ENCODE data around the gene SCN2B.

- TF ChIP-seq POLR2AphosphoS5 (IDR thresholded peaks at IDR 0.05) (no peak), POLR2A (IDR thresholded peaks at IDR 0.05) (no peak)
- TF ChIP-seq, protein P1, sequence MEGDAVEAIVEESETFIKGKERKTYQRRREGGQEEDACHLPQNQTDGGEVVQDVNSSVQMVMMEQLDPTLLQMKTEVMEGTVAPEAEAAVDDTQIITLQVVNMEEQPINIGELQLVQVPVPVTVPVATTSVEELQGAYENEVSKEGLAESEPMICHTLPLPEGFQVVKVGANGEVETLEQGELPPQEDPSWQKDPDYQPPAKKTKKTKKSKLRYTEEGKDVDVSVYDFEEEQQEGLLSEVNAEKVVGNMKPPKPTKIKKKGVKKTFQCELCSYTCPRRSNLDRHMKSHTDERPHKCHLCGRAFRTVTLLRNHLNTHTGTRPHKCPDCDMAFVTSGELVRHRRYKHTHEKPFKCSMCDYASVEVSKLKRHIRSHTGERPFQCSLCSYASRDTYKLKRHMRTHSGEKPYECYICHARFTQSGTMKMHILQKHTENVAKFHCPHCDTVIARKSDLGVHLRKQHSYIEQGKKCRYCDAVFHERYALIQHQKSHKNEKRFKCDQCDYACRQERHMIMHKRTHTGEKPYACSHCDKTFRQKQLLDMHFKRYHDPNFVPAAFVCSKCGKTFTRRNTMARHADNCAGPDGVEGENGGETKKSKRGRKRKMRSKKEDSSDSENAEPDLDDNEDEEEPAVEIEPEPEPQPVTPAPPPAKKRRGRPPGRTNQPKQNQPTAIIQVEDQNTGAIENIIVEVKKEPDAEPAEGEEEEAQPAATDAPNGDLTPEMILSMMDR (IDR thresholded peaks at IDR 0.05 in 8 of 11, conservative IDR thresholded peaks at IDR 0.05 in 3 of 11): no peak
These were observed 11.6 kb downstream of the SCN2B start for GRCh38 chr11:118164885-118165284.
